K562 (cell line): ENCODE results near the gene SPAG16. TPM values are rescaled to one million over a fixed set of nuclear protein-coding genes. Genes with fewer than 3 reads are reported as not detected.

Source experiments
- ATAC-seq: fragments of 200-7000 bp; cut with Tn5 transposase; 3 replicates; pipeline ENCODE4 v1.9.1; 2020; ENCODE audit warnings: moderate library complexity
- BruUV-seq: library from RNA; stranded (reverse); fragments of 400-500 nt; replicated peaks from 2 replicates; lab custom pipeline; 2021; lab: Mats Ljungman, UMichigan
- CTCF ChIA-PET: fragments of 300-600 bp; formaldehyde crosslinking; extraction: SDS; loops from one replicate; lab custom pipeline; 2021; ENCODE audit warnings: low intra/inter-chr PET ratio; lab: Yijun Ruan, JAX
- POLR2A ChIA-PET: fragments of 300-600, 350-650 bp; sonication (Branson Sonifier 250); formaldehyde crosslinking; extraction: SDS; loops from one replicate; lab custom pipeline; 2021; ENCODE audit warnings: antibody characterized with exemption, inconsistent platforms; lab: Yijun Ruan, JAX
- DNase-seq, 4 experiments: peaks; one replicate each; pipeline versions ENCODE4 v3.0.0 to v3.0.0-alpha.2; 2011 to 2018; ENCODE audit warnings: low spot score in 3 of 4, mixed read lengths in 3 of 4; ENCODE audit errors: extremely low read depth in 1 of 4
- FAIRE-seq: peaks from 2 replicates; lab custom pipeline; 2011; peaks lifted over from hg19 to GRCh38; lab: Jason Lieb, UNC
- H2AFZ ChIP-seq: 2 replicates; pipeline ENCODE4 v1.6.0; 2011; ENCODE audit warnings: low read depth, low read length, control low read depth, inconsistent platforms
- H3K27ac ChIP-seq: fragments of 200-600 bp; 3 replicates; pipeline ENCODE4 v1.8.0; 2011; ENCODE audit warnings: low read depth, mild to moderate bottlenecking, control low read depth, inconsistent platforms, low read length, moderate library complexity, mixed read lengths; ENCODE audit errors: extremely low read depth
- H3K27me3 ChIP-seq, 2 experiments: fragments of 300-600 bp in 1 of 2; 2 replicates in 1 of 2; 3 replicates in 1 of 2; pipeline versions ENCODE4 v1.6.0 to v1.8.0; 2011; ENCODE audit warnings: inconsistent platforms in 2 of 2, low read length in 2 of 2, mild to moderate bottlenecking in 1 of 2, mixed read lengths in 1 of 2, moderate library complexity in 1 of 2; ENCODE audit not compliant: control insufficient read depth in 2 of 2, insufficient read depth in 2 of 2
- H3K36me3 ChIP-seq: fragments of 300-600 bp; 3 replicates; pipeline ENCODE4 v1.8.0; 2011; ENCODE audit warnings: mild to moderate bottlenecking, low read length, inconsistent platforms; ENCODE audit not compliant: control insufficient read depth, insufficient read depth
- H3K4me1 ChIP-seq, 2 experiments: fragments of 200-600 bp in 1 of 2; replicated peaks in 1 of 2; 2 replicates in 1 of 2; 3 replicates in 1 of 2; pipeline versions ENCODE4 v1.5.1 to v1.8.0; 2011; ENCODE audit warnings: inconsistent platforms in 2 of 2, low read length in 2 of 2, mild to moderate bottlenecking in 1 of 2, mixed read lengths in 1 of 2, moderate library complexity in 1 of 2; ENCODE audit not compliant: control insufficient read depth in 2 of 2, insufficient read depth in 2 of 2
- H3K4me2 ChIP-seq: 2 replicates; pipeline ENCODE4 v1.6.1; 2011; ENCODE audit warnings: low read length, control low read depth, inconsistent platforms, mixed read lengths; ENCODE audit not compliant: insufficient read depth
- H3K4me3 ChIP-seq: fragments of 200-600 bp; sonication (generic), shearing (Covaris generic); 2 replicates; pipeline ENCODE4 v1.5.1; 2016; ENCODE audit warnings: control low read depth, inconsistent platforms
- H3K79me2 ChIP-seq: fragments of 200-600 bp; 3 replicates; pipeline ENCODE4 v1.8.0; 2011; ENCODE audit warnings: low read length, inconsistent platforms; ENCODE audit not compliant: control insufficient read depth, insufficient read depth
- H3K9ac ChIP-seq, 2 experiments: 2 replicates each; pipeline versions ENCODE4 v1.6.0 to v1.6.1; 2011; ENCODE audit warnings: low read depth in 2 of 2, low read length in 2 of 2, control low read depth in 1 of 2, inconsistent platforms in 1 of 2, mild to moderate bottlenecking in 1 of 2, mixed read lengths in 1 of 2; ENCODE audit not compliant: insufficient read depth in 1 of 2
- H3K9me1 ChIP-seq: one replicate; pipeline ENCODE4 v1.6.0; 2011; ENCODE audit warnings: inconsistent platforms, mild to moderate bottlenecking, low read length, moderate library complexity; ENCODE audit not compliant: control insufficient read depth, insufficient read depth
- H3K9me3 ChIP-seq: replicated peaks from 2 replicates; pipeline ENCODE4 v1.5.1; 2011; ENCODE audit warnings: low read depth, low read length, inconsistent platforms; ENCODE audit not compliant: control insufficient read depth, insufficient read depth
- H4K20me1 ChIP-seq: replicated peaks from 2 replicates; pipeline ENCODE4 v1.6.1; 2011; ENCODE audit warnings: low read length, inconsistent platforms, mixed read lengths; ENCODE audit not compliant: control insufficient read depth, insufficient read depth
- CBFA2T2 ChIP-seq: fragments of 450-650 bp; conservative IDR thresholded peaks from 2 replicates; pipeline ENCODE4 v1.6.1; 2017; ENCODE audit warnings: mild to moderate bottlenecking
- CBFA2T3 ChIP-seq: fragments of 450-650 bp; IDR thresholded peaks from 2 replicates; pipeline ENCODE4 v1.6.1; 2017
- ETS2 ChIP-seq: IDR thresholded peaks from 2 replicates; pipeline ENCODE4 v1.6.1; 2016; ENCODE audit warnings: borderline replicate concordance, missing genetic modification characterization, mild to moderate bottlenecking, moderate library complexity, missing compliant biosample characterization; ENCODE audit not compliant: poor library complexity, severe bottlenecking
- HDAC2 ChIP-seq: fragments of 450-650 bp; IDR thresholded peaks from 2 replicates; pipeline ENCODE4 v1.6.1; 2016; ENCODE audit warnings: mild to moderate bottlenecking
- ID3 ChIP-seq, 2 experiments: fragments of 250-450 bp in 1 of 2; fragments of 450-650 bp in 1 of 2; sonication (Bioruptor Pico) in 1 of 2; IDR thresholded peaks; 2 replicates each; pipeline versions ENCODE4 v1.6.1 to v1.8.0; 2016 to 2021; ENCODE audit warnings: mild to moderate bottlenecking in 2 of 2, moderate library complexity in 2 of 2, missing compliant biosample characterization in 1 of 2, missing genetic modification characterization in 1 of 2
- IFI16 ChIP-seq: fragments of 250-450 bp; sonication (Bioruptor Pico); IDR thresholded peaks from 2 replicates; pipeline ENCODE4 v2.1.2; 2022; ENCODE audit warnings: mild to moderate bottlenecking, inconsistent platforms
- MBD1 ChIP-seq: fragments of 250-450 bp; sonication (Bioruptor Pico); IDR thresholded peaks from 2 replicates; pipeline ENCODE4 v1.8.0; 2022; ENCODE audit warnings: inconsistent platforms
- MLX ChIP-seq, 2 experiments: fragments of 450-650 bp in 1 of 2; sonication (generic) in 1 of 2; formaldehyde crosslinking; conservative IDR thresholded peaks; 2 replicates each; pipeline versions ENCODE4 v1.4.0 to v1.8.1; 2020 to 2022; ENCODE audit warnings: mild to moderate bottlenecking in 1 of 2, missing genetic modification reagents in 1 of 2
- PKNOX1 ChIP-seq: fragments of 450-650 bp; IDR thresholded peaks from 2 replicates; pipeline ENCODE4 v1.6.1; 2016
- POLR2G ChIP-seq: fragments of 200-400 bp; formaldehyde crosslinking; IDR thresholded peaks from 2 replicates; pipeline ENCODE4 v1.6.1; 2017; ENCODE audit warnings: low read depth, mild to moderate bottlenecking, antibody characterized with exemption, low read length, moderate library complexity
- WGBS: fragments of 100-300 bp; shearing (Covaris generic); methylation state at CpG from one replicate; pipeline ENCODE4 v1.1.6; 2016; ENCODE audit warnings: low coverage, mixed read lengths; ENCODE audit not compliant: insufficient coverage; ENCODE audit errors: missing lambda C conversion rate; 5-methylcytosine and 5-hydroxymethylcytosine counted together
- in situ Hi-C: fragments of 300-500 bp; cut with MboI; formaldehyde crosslinking; loops from 4 replicates; pipeline ENCODE4 v1.15.0; 2018; ENCODE audit warnings: inconsistent platforms, mixed read lengths
- intact Hi-C: fragments of 100-400 bp; cut with micrococcal nuclease; formaldehyde crosslinking; loops from 2 replicates; pipeline ENCODE4 v1.14.2; 2022
- polyA plus RNA-seq, 8 experiments: library from polyadenylated mRNA; depleted of rRNA in 4 of 8; stranded (reverse) in 5 of 8; unstranded in 3 of 8; fragments of >200 nt; fragmentation: Nextera tagmentation in 2 of 8; fragmentation: Illumina TruSeq in 1 of 8; extraction: Ambion mirVana in 2 of 8; extraction: Trizol in 1 of 8; gene quantifications; 2 replicates each; pipeline versions ENCODE4 v1.2.1 to v1.2.3, GENCODE V29; 2011 to 2014; ENCODE audit warnings: inconsistent platforms in 1 of 8, missing spikeins in 1 of 8
- total RNA-seq, 7 experiments: library from RNA; depleted of rRNA in 6 of 7; stranded (reverse); fragments of >200 nt in 6 of 7; fragmentation: Illumina TruSeq in 2 of 7; extraction: Trizol in 2 of 7; gene quantifications; 2 replicates each; pipeline versions ENCODE4 v1.2.1 to v1.2.3, GENCODE V29; 2011 to 2021; ENCODE audit warnings: low replicate concordance in 1 of 7

SPAG16 gene
- total and polyA plus RNA-seq, 9 of the 15 experiments (the other 6 are each of a cell fraction or from before 2014, with no cell fraction given), result 0.98 to 5.9 (median 3.5) TPM

GRCh38 chr2:213248637-213249036 lies 35.6 kb upstream of the SPAG16 start:
- POLR2A ChIA-PET, result no interaction called here

GRCh38 chr2:213249502-213249901 lies 34.8 kb upstream of the SPAG16 start:
- Histone ChIP-seq H3K4me2 (no peak overlapping the region), H3K9me1 (no peaks in the 10 kb centered on the region), H3K27me3 (no peaks in the 10 kb centered on the region), H4K20me1 (no peaks in the 10 kb centered on the region), H3K36me3 (no peaks in the 10 kb centered on the region), H3K4me3 (no peak overlapping the region), H3K9ac (no peak overlapping the region), H3K9me3 (no peaks in the 10 kb centered on the region), H3K4me1 (no peaks in the 10 kb centered on the region; a peak in 1 of 5 replicates), H3K27ac (no peak overlapping the region), H2AFZ (no peak overlapping the region), H3K79me2 (no peaks in the 10 kb centered on the region)
- FAIRE-seq (no peak), DNase-seq (no peak), ATAC-seq (no peak)
- BruUV-seq, result no TSS peak
- intact Hi-C loops, result loop anchor here (5.0 to 10.0 kb wide), 2 partner anchors 385 to 562 kb away; no protein-coding TSS in a partner anchor
- WGBS, result 46% methylated on average over 6 of the region's 6 CpGs
- in situ Hi-C loops, result no loop called here
- ChIA-PET CTCF (no interaction called here), POLR2A (no interaction called here)
- TF ChIP-seq PKNOX1, result no peak
- no peak for TF ChIP-seq MBD1
- TF ChIP-seq ID3 (CRISPR knock-in tag; IDR thresholded peaks at IDR 0.05), result no peak
- TF ChIP-seq ID3 (tag; IDR thresholded peaks at IDR 0.05), result no peak
- no peak for TF ChIP-seq IFI16
- no peak for TF ChIP-seq ETS2
- no peak for TF ChIP-seq POLR2G
- TF ChIP-seq HDAC2, result no peak

More at GRCh38 chr2:213248637-213249036, 35.6 kb upstream of the SPAG16 start:
- H3K36me3 ChIP-seq, result no peaks in the 10 kb centered on the region
- no peaks in the 10 kb centered on the region for H3K79me2 ChIP-seq
- ATAC-seq (no peak), FAIRE-seq (no peak), DNase-seq (no peak)
- 8% methylated on average over 4 of the region's 4 CpGs for WGBS
- H3K27me3 ChIP-seq, result no peaks in the 10 kb centered on the region
- no peaks in the 10 kb centered on the region for H4K20me1 ChIP-seq
- H3K9me1 ChIP-seq, result no peaks in the 10 kb centered on the region
- no peaks in the 10 kb centered on the region for H3K9me3 ChIP-seq
- no peak overlapping the region for H3K9ac ChIP-seq
- intact Hi-C loops (loop anchor here (5.0 to 10.0 kb wide), 2 partner anchors 384 to 561 kb away; no protein-coding TSS in a partner anchor), in situ Hi-C loops (no loop called here)
- no peaks in the 10 kb centered on the region; a peak in 1 of 5 replicates for H3K4me1 ChIP-seq
- no peak overlapping the region for H2AFZ ChIP-seq
- no TSS peak for BruUV-seq
- H3K4me3 ChIP-seq, result no peak overlapping the region
- CTCF ChIA-PET, result no interaction called here
- H3K27ac ChIP-seq, result no peak overlapping the region
- peak; percentile 57 for TF ChIP-seq CBFA2T3
- TF ChIP-seq MLX (CRISPR knock-in tag; conservative IDR thresholded peaks at IDR 0.05), result no peak
- peak; percentile 42 for TF ChIP-seq CBFA2T2
- no peak overlapping the region for H3K4me2 ChIP-seq
